Prostate gland (tissue), 2 donors: ENCODE measurements around the gene SLC31A1. TPM values are rescaled to one million over a fixed set of nuclear protein-coding genes. Genes with fewer than 3 reads are reported as not detected.

Experiments
- DNase-seq: peaks from one replicate; pipeline ENCODE4 v3.0.0-alpha.2; 2019; ENCODE audit warnings: low spot score
- H3K27ac ChIP-seq, 2 donors: fragments of 200-600 bp; sonication (generic); 2 replicates each; pipeline ENCODE4 v1.5.1; 2017 to 2019
- H3K27me3 ChIP-seq: fragments of 200-600 bp; sonication (generic); replicated peaks from 2 replicates; pipeline ENCODE4 v1.5.1; 2019; ENCODE audit not compliant: insufficient read depth
- H3K36me3 ChIP-seq, 2 donors: fragments of 200-600 bp; sonication (generic); 1 replicate in 1 of 2; 2 replicates in 1 of 2; pipeline versions ENCODE4 v1.5.1 to v1.8.1; 2017 to 2019
- H3K4me1 ChIP-seq: fragments of 200-600 bp; sonication (generic); replicated peaks from 2 replicates; pipeline ENCODE4 v1.5.1; 2019
- H3K4me3 ChIP-seq, 2 donors: fragments of 200-600 bp; sonication (generic); 2 replicates each; pipeline ENCODE4 v1.5.1; 2017 to 2019
- H3K9me3 ChIP-seq: fragments of 200-600 bp; sonication (generic); 2 replicates; pipeline ENCODE4 v1.5.1; 2017
- POLR2A ChIP-seq: fragments of 450-650 bp; IDR thresholded peaks from one replicate; pipeline ENCODE4 v1.6.1; 2016; ENCODE audit warnings: antibody characterized with exemption, mild to moderate bottlenecking
- POLR2AphosphoS5 ChIP-seq: sonication (generic); formaldehyde crosslinking; IDR thresholded peaks from one replicate; pipeline ENCODE4 v1.6.1; 2017; ENCODE audit warnings: antibody characterized with exemption
- WGBS: methylation state at CpG from one replicate; pipeline ENCODE4 v1.1.5; 2018; 5-methylcytosine and 5-hydroxymethylcytosine counted together
- intact Hi-C: fragments of 100-400 bp; cut with DNase I; formaldehyde crosslinking; loops from one replicate; pipeline ENCODE4 v1.14.2; 2022
- total RNA-seq, 2 donors: library from RNA; depleted of rRNA; stranded (reverse); fragments of >200 nt; gene quantifications; one replicate each; pipeline ENCODE4 v1.1.0, GENCODE V29; 2016
- TF ChIP-seq, protein P1 (sequence below), 4 experiments: fragments of 200-600 bp in 2 of 4; fragments of 450-650 bp in 2 of 4; sonication (generic) in 2 of 4; IDR thresholded peaks; 1 replicate in 3 of 4; 2 replicates in 1 of 4; pipeline ENCODE4 v1.5.1; 2016 to 2019; ENCODE audit warnings: antibody characterized with exemption in 4 of 4, mild to moderate bottlenecking in 2 of 4, moderate library complexity in 2 of 4

Gene SLC31A1
- total RNA-seq, 2 donors from 2014 or later, result 22.8 to 68.5 TPM

DNA sequence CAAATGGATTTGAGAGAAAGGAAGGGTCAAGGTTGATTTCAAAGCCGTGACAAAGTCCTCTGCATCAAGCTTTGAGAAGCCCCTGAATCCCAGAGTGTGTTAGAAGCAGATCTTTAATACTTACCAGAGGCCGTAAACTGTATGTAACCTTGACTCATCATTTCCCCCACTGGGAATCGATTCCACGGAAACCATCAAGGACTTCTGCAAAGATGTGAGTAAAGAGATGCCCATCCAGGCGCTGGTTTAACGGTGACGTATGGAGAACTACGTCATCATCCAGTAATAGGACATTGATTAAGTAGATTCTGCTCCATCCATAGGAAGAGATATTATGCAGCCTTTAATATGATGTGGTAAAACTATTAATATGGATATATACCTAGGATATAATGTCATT, 80.2 kb downstream of the SLC31A1 start:
- WGBS, result 91% methylated on average over 8 of the region's 8 CpGs
- Histone ChIP-seq H3K4me1 (no peaks in the 10 kb centered on the region), H3K36me3 (no peaks in the 10 kb centered on the region), H3K9me3 (no peaks in the 10 kb centered on the region), H3K27me3 (no peaks in the 10 kb centered on the region), H3K27ac (no peak overlapping the region), H3K4me3 (no peak overlapping the region)
- TF ChIP-seq, protein P1, sequence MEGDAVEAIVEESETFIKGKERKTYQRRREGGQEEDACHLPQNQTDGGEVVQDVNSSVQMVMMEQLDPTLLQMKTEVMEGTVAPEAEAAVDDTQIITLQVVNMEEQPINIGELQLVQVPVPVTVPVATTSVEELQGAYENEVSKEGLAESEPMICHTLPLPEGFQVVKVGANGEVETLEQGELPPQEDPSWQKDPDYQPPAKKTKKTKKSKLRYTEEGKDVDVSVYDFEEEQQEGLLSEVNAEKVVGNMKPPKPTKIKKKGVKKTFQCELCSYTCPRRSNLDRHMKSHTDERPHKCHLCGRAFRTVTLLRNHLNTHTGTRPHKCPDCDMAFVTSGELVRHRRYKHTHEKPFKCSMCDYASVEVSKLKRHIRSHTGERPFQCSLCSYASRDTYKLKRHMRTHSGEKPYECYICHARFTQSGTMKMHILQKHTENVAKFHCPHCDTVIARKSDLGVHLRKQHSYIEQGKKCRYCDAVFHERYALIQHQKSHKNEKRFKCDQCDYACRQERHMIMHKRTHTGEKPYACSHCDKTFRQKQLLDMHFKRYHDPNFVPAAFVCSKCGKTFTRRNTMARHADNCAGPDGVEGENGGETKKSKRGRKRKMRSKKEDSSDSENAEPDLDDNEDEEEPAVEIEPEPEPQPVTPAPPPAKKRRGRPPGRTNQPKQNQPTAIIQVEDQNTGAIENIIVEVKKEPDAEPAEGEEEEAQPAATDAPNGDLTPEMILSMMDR (IDR thresholded peaks at IDR 0.05), result no peak
- no peak for TF ChIP-seq POLR2A
- no peak for DNase-seq
- intact Hi-C loops, result no loop called here

DNA sequence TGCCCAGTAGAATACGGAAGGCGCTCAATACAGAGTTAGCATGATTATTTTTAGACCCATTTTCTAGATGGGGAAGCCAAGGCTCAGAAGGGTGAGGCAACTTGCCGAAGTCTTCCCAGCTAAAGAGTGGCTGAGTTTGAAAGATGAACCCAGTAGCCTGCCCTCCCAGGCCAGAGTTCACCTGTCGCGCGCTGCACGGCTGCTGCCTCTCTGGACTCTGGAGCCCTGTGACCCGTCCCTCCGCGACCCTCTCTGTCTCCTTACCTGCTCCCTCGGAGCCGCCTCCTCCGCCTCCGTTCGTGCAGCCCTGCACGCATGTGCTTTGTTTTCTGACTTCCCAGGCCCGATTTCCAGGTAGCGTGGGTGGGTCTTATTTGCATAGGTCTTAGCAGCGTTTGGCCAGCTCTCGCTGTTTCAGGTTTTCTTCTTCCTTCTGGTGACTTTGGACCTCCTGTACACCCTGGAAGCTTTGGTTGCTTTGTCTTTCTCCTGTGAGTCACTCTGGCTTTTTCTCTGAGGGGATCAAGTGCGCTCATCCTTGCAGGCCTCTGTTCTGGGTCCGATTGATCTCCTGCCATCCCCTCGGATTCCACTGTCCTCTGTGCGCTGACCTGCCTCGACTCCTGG, 81.6 kb downstream of the SLC31A1 start, which contains the start of gene RNF183:
RNF183 (minus strand) TSS at position 585 of the 627 bp plus-strand sequence. CDS start 5,192 bp downstream, outside the sequence.
- WGBS, result 54% methylated on average over 25 of the region's 25 CpGs
- no peaks in the 10 kb centered on the region for H3K9me3 ChIP-seq
- H3K4me3 ChIP-seq, result no peak within 1 kb of the TSS
- H3K27ac ChIP-seq, result no peak within 1 kb of the TSS
- H3K4me1 ChIP-seq, result no peaks in the 10 kb centered on the region
- intact Hi-C loops, result no loop called here
- no peak for TF ChIP-seq POLR2AphosphoS5
- TF ChIP-seq, protein P1 (IDR thresholded peaks at IDR 0.05), result no peak
- no peak for TF ChIP-seq POLR2A
- no peak for DNase-seq
- no peaks in the 10 kb centered on the region for H3K27me3 ChIP-seq
- no peaks in the 10 kb centered on the region for H3K36me3 ChIP-seq

DNA sequence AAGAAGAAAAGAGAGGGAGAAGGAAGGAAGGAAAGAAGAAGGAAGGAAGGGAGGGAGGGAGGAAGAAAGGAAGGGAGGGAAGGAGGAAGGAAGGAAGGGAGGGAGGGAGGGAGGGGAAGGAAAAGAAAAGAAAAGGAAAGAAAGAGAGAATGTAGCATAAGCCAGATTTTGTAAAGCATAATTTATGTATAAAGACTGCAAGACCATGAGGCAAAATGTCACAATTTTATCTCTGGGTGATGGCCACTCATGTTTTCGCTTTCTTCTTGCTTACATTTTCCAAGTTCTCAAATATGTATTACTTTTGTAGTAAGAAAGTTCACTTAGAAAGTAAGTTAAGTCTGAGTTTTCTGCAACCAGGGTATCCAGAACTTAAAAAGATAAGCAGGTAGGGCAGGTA, 85.2 kb downstream of the SLC31A1 start:
- Histone ChIP-seq H3K27ac (no peak overlapping the region), H3K4me1 (no peaks in the 10 kb centered on the region), H3K36me3 (no peaks in the 10 kb centered on the region), H3K9me3 (no peaks in the 10 kb centered on the region), H3K4me3 (no peak overlapping the region), H3K27me3 (no peaks in the 10 kb centered on the region)
- intact Hi-C loops, result no loop called here
- TF ChIP-seq POLR2AphosphoS5 (no peak), POLR2A (no peak)
- TF ChIP-seq, protein P1 (IDR thresholded peaks at IDR 0.05), result no peak
- 86% methylated on average over 1 of the region's 1 CpG for WGBS
- no peak for DNase-seq

DNA sequence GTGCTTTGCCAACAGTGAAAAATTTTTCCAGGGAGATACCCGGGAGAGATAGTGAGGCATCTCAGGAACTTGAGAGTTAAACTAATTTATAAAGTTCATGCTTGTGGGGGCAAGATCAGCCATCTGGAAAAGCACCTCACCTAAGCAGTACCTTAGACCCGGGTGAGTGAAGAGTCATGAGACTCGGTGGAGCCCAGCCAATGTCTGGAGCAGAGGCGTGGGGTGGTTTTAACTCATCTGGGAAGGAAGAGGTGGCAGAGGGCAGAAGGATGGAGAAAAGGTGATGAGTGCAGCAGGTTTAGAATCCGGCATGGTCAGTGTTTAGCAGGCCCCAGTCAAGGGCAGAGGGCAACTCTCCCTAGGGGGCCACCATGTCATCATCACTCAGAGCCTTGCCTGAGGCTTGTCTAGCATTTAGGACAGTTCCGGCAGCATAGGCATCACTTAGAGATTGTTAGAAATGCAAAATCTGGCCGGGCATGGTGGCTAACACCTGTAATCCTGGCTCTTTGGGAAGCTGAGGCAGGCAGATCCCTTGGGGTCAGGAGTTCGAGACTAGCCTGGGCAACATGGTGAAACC, 86.1 kb downstream of the SLC31A1 start:
- no peak for DNase-seq
- no peak overlapping the region for H3K27ac ChIP-seq
- no peaks in the 10 kb centered on the region for H3K9me3 ChIP-seq
- no peaks in the 10 kb centered on the region for H3K27me3 ChIP-seq
- TF ChIP-seq POLR2A, result no peak
- TF ChIP-seq POLR2AphosphoS5, result no peak
- TF ChIP-seq, protein P1 (IDR thresholded peaks at IDR 0.05), result no peak
- no peaks in the 10 kb centered on the region for H3K4me1 ChIP-seq
- no peaks in the 10 kb centered on the region for H3K36me3 ChIP-seq
- intact Hi-C loops, result no loop called here
- no peak overlapping the region for H3K4me3 ChIP-seq
- WGBS, result 66% methylated on average over 8 of the region's 8 CpGs

DNA sequence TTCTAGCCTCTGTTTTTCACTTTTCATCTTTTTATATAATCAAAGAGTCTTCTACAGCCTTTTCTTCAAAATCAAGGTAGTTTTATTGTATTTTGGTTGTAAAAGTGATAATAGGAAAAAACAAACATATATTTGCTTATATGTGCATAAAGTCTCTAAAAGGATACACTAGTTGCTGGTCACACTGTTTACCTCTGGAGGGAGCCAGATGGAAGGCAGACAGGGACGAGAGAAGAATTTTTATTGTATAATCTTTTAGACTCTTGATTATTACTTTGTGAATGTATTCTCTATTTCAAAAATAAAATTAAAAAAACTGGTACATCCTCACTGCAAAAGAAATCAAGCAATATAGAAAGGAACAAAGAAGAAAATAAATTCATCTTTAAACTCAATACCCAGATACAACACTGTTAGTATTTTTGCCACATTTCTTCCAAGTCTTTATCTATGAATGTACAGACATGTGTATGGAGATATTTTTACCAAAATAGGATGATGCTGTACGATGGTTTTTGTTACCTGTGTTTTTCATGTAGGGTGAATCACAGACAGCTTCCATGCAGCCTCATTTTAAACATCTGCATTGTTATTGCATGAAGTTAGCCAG, 88.0 kb downstream of the SLC31A1 start:
- intact Hi-C loops, result no loop called here
- H3K36me3 ChIP-seq, result no peaks in the 10 kb centered on the region
- no peaks in the 10 kb centered on the region for H3K4me1 ChIP-seq
- no peaks in the 10 kb centered on the region for H3K27me3 ChIP-seq
- TF ChIP-seq POLR2AphosphoS5 (peak; percentile 17), POLR2A (no peak)
- TF ChIP-seq, protein P1 (IDR thresholded peaks at IDR 0.05), result peak in 3 of 4 experiments; percentile 35 to 67 (median 62)
- peak; percentile 23 for DNase-seq
- H3K9me3 ChIP-seq, result no peaks in the 10 kb centered on the region
- H3K4me3 ChIP-seq, result no peak overlapping the region
- no peak overlapping the region for H3K27ac ChIP-seq
- 14% methylated on average over 2 of the region's 2 CpGs for WGBS
